ENCODE data around the gene SUN3. TPM values are rescaled to one million over a fixed set of nuclear protein-coding genes. Genes with fewer than 3 reads are reported as not detected.

SUN3 gene
- total RNA-seq, 2 donors from 2014 or later = not detected

DNA sequence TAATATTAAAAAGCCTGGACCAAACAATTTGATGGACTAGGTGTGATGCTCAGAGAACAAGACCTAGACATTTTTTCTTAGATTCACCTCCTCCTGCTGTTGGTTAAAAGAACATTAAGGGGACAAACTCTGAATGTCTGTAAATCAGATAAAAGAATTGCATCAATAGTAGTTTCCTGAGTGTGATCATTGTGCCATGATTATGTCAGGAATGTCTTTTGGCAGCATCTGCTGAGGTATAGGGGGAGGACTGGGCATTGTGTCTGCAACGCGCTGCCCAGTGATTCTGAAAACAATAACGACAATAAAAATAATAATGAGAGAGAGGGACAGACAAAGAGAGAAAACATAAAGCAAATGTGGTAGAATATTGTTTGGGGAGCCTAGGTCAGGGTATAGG lies 13.3 kb upstream of the SUN3 start:
- TF ChIP-seq, protein P1, sequence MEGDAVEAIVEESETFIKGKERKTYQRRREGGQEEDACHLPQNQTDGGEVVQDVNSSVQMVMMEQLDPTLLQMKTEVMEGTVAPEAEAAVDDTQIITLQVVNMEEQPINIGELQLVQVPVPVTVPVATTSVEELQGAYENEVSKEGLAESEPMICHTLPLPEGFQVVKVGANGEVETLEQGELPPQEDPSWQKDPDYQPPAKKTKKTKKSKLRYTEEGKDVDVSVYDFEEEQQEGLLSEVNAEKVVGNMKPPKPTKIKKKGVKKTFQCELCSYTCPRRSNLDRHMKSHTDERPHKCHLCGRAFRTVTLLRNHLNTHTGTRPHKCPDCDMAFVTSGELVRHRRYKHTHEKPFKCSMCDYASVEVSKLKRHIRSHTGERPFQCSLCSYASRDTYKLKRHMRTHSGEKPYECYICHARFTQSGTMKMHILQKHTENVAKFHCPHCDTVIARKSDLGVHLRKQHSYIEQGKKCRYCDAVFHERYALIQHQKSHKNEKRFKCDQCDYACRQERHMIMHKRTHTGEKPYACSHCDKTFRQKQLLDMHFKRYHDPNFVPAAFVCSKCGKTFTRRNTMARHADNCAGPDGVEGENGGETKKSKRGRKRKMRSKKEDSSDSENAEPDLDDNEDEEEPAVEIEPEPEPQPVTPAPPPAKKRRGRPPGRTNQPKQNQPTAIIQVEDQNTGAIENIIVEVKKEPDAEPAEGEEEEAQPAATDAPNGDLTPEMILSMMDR (conservative IDR thresholded peaks at IDR 0.05) = no peak
- Histone ChIP-seq H3K4me1 (ENCODE audit: control insufficient read depth, insufficient read depth, low read length) (peaks cover 19% of the 10 kb centered on the region), H3K4me3 (ENCODE audit: low read length) (no peak overlapping the region), H3K9ac (ENCODE audit: extremely low read depth, low read length, poor library complexity, severe bottlenecking) (no peak overlapping the region), H3K9me3 (ENCODE audit: control insufficient read depth, low read length) (no peaks in the 10 kb centered on the region), H3K27ac (ENCODE audit: low read depth, low read length) (no peak overlapping the region), H3K27me3 (ENCODE audit: control insufficient read depth, insufficient read depth, low read length, poor library complexity, severe bottlenecking) (peaks cover 2% of the 10 kb centered on the region), H3K36me3 (ENCODE audit: control insufficient read depth, insufficient read depth, low read length) (no peaks in the 10 kb centered on the region)
- DNase-seq = no peak
- Mint-ChIP-seq H3K9me3 (no peaks in the 10 kb centered on the region), H3K36me3 (ENCODE audit: low read depth) (no peaks in the 10 kb centered on the region), H3K4me1 (peaks cover 41% of the 10 kb centered on the region), H3K4me3 (no peak overlapping the region), H3K27ac (no peak overlapping the region), H3K27me3 (ENCODE audit: insufficient read depth) (peaks cover 2% of the 10 kb centered on the region)
- 93% methylated on average over 3 of the region's 3 CpGs; no CpG with 5 or more reads in 1 of the 2 experiments for WGBS, 2 experiments (ENCODE audit: insufficient coverage in 1 of 2, insufficient read length in 1 of 2)

DNA sequence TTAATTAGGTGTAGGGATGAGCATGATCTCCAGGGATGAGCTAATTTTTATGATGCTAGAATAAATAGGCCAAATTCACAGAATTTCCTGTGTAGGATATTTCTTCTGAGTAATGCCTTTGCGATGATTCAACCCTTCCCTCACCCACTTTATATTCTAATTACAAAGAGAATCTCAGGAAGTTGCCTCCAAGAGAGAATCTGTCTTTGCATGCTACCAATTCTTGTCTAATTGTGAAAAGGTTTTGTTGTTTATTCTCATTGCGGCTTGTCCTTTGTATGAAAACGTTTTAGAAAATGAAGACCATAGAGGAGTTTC lies 12.7 kb upstream of the SUN3 start:
- no peak overlapping the region for H3K4me3 Mint-ChIP-seq
- H3K4me1 Mint-ChIP-seq = peaks cover 41% of the 10 kb centered on the region
- H3K36me3 ChIP-seq (ENCODE audit: control insufficient read depth, insufficient read depth, low read length) = no peaks in the 10 kb centered on the region
- H3K27ac ChIP-seq (ENCODE audit: low read depth, low read length) = no peak overlapping the region
- no peak overlapping the region for H3K27ac Mint-ChIP-seq
- H3K36me3 Mint-ChIP-seq (ENCODE audit: low read depth) = no peaks in the 10 kb centered on the region
- H3K9me3 ChIP-seq (ENCODE audit: control insufficient read depth, low read length) = no peaks in the 10 kb centered on the region
- WGBS, 2 experiments (ENCODE audit: insufficient coverage in 1 of 2, insufficient read length in 1 of 2) = 74 to 100% methylated on average over 1 to 3 of the region's 3 CpGs
- TF ChIP-seq, protein P1 (conservative IDR thresholded peaks at IDR 0.05) = no peak
- H3K27me3 Mint-ChIP-seq (ENCODE audit: insufficient read depth) = peaks cover 8% of the 10 kb centered on the region
- H3K27me3 ChIP-seq (ENCODE audit: control insufficient read depth, insufficient read depth, low read length, poor library complexity, severe bottlenecking) = peaks cover 8% of the 10 kb centered on the region
- H3K9ac ChIP-seq (ENCODE audit: extremely low read depth, low read length, poor library complexity, severe bottlenecking) = no peak overlapping the region
- H3K4me1 ChIP-seq (ENCODE audit: control insufficient read depth, insufficient read depth, low read length) = peaks cover 19% of the 10 kb centered on the region
- no peaks in the 10 kb centered on the region for H3K9me3 Mint-ChIP-seq
- no peak for DNase-seq
- H3K4me3 ChIP-seq (ENCODE audit: low read length) = no peak overlapping the region

DNA sequence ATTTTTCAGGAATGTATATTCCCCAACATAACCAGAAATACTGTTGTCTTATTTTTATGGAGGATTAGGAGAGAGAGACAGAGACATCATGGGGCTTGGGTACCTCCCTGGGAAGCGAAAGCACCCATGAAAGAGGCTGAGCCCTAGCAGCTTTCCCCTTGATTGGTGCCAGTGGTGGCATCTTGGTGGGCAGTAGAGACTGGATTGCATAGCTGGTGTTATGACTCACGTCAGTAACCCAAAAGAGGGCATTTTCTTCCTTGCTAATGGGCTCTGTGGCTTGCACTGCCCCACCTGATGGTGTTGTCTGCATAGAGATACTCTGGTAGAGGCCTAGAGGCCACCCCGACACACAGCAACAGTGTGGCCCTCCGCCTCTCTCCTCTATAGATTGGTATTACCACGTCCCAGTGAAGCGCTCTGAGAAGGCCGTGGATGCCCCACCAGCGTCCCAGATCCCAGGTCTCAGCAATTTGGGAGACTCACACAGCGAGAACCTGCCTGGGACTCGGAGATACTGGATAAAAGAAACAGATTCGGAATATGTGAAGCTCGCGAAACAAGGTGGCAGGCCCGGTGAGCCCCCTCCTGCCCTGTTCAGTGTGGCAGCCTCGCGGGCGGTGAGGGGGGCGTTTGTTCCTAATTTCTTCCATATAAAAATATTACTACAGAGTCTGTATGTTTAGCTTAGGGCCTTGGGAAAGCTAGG lies 12.2 kb upstream of the SUN3 start:
- no peaks in the 10 kb centered on the region for H3K9me3 Mint-ChIP-seq
- Histone ChIP-seq H3K9me3 (ENCODE audit: control insufficient read depth, low read length) (no peaks in the 10 kb centered on the region), H3K27ac (ENCODE audit: low read depth, low read length) (no peak overlapping the region), H3K4me1 (ENCODE audit: control insufficient read depth, insufficient read depth, low read length) (peaks cover 19% of the 10 kb centered on the region), H3K9ac (ENCODE audit: extremely low read depth, low read length, poor library complexity, severe bottlenecking) (no peak overlapping the region), H3K36me3 (ENCODE audit: control insufficient read depth, insufficient read depth, low read length) (no peaks in the 10 kb centered on the region), H3K4me3 (ENCODE audit: low read length) (no peak overlapping the region), H3K27me3 (ENCODE audit: control insufficient read depth, insufficient read depth, low read length, poor library complexity, severe bottlenecking) (peaks cover 14% of the 10 kb centered on the region)
- peaks cover 13% of the 10 kb centered on the region for H3K27me3 Mint-ChIP-seq (ENCODE audit: insufficient read depth)
- DNase-seq = no peak
- WGBS, 2 experiments (ENCODE audit: insufficient coverage in 1 of 2, insufficient read length in 1 of 2) = 95% methylated on average over 13 to 17 of the region's 18 CpGs
- H3K36me3 Mint-ChIP-seq (ENCODE audit: low read depth) = no peaks in the 10 kb centered on the region
- no peak overlapping the region for H3K27ac Mint-ChIP-seq
- H3K4me3 Mint-ChIP-seq = no peak overlapping the region
- peaks cover 43% of the 10 kb centered on the region for H3K4me1 Mint-ChIP-seq
- TF ChIP-seq, protein P1 (conservative IDR thresholded peaks at IDR 0.05) = no peak
